NT2/D1 (cell line): ENCODE data around the gene BANP.
A peak's percentile ranks its signal among the peaks of the same experiment; 100 is the strongest.
"Not testable (repeated sequence)": the region's sequence is repeated elsewhere in the genome, so short reads cannot be mapped to it uniquely, and the experiment has no call there.

Source experiments
- DNase-seq: peaks from one replicate; pipeline ENCODE4 v3.0.0-alpha.2; 2011; ENCODE audit warnings: low read depth, low spot score
- H3K27me3 ChIP-seq: 2 replicates; pipeline ENCODE4 v1.6.0; 2011; ENCODE audit warnings: mild to moderate bottlenecking; ENCODE audit not compliant: insufficient read length, insufficient read depth
- H3K36me3 ChIP-seq: 2 replicates; pipeline ENCODE4 v1.6.1; 2011; ENCODE audit warnings: mild to moderate bottlenecking, low read length, mixed read lengths; ENCODE audit not compliant: insufficient read depth, insufficient read length
- H3K4me1 ChIP-seq: 2 replicates; pipeline ENCODE4 v1.5.1; 2011; ENCODE audit not compliant: insufficient read depth, insufficient read length
- H3K4me3 ChIP-seq: 2 replicates; pipeline ENCODE4 v1.5.1; 2011; ENCODE audit warnings: low read depth; ENCODE audit not compliant: insufficient read length
- H3K9ac ChIP-seq: 2 replicates; pipeline ENCODE4 v1.6.0; 2011; ENCODE audit warnings: low read depth; ENCODE audit not compliant: insufficient read length
- H3K9me3 ChIP-seq: 2 replicates; pipeline ENCODE4 v1.5.1; 2011; ENCODE audit warnings: mild to moderate bottlenecking, low read length; ENCODE audit not compliant: insufficient read depth
- YY1 ChIP-seq: IDR thresholded peaks from 2 replicates; pipeline ENCODE4 v1.6.1; 2011; ENCODE audit not compliant: insufficient read length, insufficient read depth
- ZNF274 ChIP-seq: IDR thresholded peaks from 2 replicates; pipeline ENCODE4 v1.6.1; 2011; ENCODE audit warnings: mild to moderate bottlenecking, low read depth, low read length

The BANP gene, protein sequence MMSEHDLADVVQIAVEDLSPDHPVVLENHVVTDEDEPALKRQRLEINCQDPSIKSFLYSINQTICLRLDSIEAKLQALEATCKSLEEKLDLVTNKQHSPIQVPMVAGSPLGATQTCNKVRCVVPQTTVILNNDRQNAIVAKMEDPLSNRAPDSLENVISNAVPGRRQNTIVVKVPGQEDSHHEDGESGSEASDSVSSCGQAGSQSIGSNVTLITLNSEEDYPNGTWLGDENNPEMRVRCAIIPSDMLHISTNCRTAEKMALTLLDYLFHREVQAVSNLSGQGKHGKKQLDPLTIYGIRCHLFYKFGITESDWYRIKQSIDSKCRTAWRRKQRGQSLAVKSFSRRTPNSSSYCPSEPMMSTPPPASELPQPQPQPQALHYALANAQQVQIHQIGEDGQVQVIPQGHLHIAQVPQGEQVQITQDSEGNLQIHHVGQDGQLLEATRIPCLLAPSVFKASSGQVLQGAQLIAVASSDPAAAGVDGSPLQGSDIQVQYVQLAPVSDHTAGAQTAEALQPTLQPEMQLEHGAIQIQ

DNA sequence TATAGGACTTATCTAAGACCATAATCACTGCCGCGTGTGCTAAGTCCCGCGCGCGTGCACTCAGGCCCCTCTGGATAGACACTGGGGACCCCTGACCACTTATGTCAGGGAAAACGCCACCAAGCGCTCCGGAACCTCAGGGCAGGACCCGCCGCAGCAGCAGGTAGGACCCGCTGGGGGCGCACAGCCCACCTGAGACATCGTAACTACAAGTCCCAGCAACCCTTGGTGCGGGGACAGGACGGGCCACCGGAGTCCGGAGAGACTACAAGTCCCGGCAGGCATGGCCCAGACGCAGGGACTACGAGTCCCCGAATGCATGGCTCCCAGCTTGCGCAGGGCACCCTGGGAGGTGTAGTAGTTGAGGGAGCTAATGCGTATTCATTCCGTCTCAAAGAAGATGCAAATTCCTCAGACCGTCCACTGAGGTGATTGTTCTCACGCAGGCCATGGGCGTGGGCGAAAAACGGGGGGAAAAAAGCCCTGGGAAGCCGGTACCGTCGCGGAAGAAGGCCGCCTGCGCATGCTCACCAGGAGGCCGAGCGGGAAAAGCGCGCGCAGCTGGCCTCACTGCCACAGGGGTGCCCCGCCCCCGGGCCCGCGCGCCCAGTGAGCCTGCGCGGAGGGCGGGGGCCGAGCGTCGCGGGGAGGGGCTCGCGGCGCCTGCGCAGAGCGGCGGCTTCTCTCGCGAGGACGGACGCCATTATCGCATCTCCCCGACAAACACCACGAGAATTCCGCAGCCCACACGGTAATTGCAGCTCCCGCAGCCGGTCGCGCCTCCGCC is at the start of gene BANP:
Gene BANP, plus strand, starts transcription at position 670 of the 787 bp plus-strand sequence. CDS start 23,682 bp downstream, outside the sequence.
- TF ChIP-seq YY1 (peak; percentile 64), ZNF274 (no peak)
- H3K27me3 ChIP-seq, result no peaks in the 10 kb centered on the region
- H3K36me3 ChIP-seq, result peaks cover 39% of the 10 kb centered on the region
- peak; percentile 99 for DNase-seq
- H3K9me3 ChIP-seq, result no peaks in the 10 kb centered on the region
- peaks cover 10% of the 10 kb centered on the region for H3K4me1 ChIP-seq
- H3K9ac ChIP-seq, result peak within 1 kb of the TSS; percentile 97
- peak within 1 kb of the TSS; percentile 83 for H3K4me3 ChIP-seq

DNA sequence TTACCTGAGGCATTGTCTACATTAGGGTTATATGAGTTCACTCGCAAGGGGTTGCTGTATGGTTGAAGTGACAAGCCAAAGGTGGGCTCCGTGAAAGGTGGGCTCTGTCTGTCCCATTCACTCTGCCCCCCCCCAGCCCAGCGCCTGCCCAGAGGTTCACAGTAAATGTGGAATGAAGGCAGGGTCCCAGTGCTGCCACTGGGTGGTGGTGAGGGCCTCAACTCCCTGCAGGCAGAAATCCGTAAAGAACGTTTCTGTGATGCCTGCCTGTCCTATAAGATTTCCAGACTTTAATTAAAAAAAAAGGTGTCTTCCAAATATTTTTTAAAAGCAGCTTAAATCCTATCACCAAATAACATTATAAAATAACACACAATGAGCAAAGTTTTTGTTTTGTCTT is 46.3 kb upstream of the BANP start:
- not testable (repeated sequence) for H3K4me1 ChIP-seq, H3K9ac ChIP-seq, H3K9me3 ChIP-seq, H3K36me3 ChIP-seq, H3K4me3 ChIP-seq, DNase-seq
- H3K27me3 ChIP-seq, result peaks cover 19% of the 10 kb centered on the region

DNA sequence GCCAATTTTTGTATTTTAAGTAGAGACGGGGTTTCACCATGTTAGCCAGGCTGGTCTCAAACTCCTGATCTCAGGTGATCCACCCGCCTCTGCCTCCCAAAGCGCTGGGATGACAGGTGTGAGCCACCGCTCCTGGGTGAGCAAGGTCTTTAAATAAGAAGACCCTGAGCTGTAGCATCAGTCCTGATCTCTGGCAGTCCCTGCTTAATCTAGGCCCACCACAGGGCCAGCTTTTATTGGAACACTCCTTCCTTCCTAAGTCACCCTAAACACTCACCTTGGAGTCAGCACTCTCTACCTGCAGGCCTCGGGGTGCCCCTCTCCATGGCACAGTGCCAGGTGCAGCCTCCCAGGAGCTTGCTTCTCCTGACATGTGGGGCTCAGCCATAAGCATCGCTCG is 45.7 kb upstream of the BANP start:
- not testable (repeated sequence) for H3K36me3 ChIP-seq, H3K9ac ChIP-seq, H3K9me3 ChIP-seq, H3K4me1 ChIP-seq, H3K4me3 ChIP-seq, DNase-seq
- H3K27me3 ChIP-seq, result peaks cover 20% of the 10 kb centered on the region

DNA sequence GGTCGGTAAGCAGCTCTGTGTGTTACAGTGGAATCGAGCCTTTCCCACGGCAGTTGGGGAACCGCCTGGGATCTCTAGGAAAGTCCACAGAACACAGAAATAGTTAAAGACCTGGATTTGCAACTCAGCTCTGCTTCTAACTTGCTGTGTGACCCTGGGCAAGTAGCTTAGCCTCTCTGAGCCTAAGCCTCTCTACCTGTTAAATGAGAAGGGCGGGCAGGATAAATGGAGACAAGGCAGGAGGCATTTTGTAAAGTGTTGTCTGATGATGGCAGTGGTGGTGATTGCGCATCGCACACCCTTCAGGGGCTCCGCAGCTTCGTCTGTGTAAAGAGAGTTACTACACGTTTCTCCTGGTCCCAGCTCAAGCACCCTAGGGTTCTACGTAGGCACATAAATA is 43.1 kb upstream of the BANP start:
- H3K4me3 ChIP-seq, H3K9ac ChIP-seq, DNase-seq, H3K4me1 ChIP-seq, H3K36me3 ChIP-seq, H3K9me3 ChIP-seq: not testable (repeated sequence)
- peaks cover 20% of the 10 kb centered on the region for H3K27me3 ChIP-seq

DNA sequence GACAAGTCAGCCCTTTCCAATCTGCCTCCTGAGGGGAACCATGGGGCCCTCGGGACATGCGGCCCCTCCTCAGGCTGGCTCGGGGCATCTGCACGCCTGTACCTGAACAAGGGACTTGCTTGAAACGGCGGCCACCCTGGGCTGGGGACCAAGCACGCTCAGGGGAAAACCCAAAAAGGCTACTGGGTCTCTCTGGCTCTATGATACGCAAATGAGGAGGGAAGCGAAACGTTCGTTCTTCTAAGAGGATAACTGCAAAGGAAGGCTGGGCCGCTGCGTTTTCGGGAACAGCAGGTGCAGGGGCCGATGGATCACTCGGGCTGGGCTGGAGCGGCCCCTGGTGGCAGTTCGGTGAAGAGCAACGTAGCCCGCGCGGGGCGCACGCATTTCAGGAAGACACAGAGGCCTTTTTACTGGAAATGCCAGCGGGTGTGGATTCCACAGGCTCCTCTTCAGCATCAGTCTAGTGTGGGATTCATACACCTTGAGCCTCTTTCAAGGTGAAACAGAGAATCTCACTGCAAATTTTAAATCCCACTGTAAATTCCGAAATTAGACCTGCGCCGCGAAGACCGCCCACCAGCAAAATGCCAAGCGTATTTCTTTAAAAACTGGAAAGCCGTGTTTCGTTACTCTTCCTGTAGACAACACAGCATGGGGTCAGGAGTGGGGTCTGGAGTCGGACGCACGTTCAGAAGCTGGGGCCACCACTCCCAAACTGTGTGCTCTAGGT is 41.9 kb upstream of the BANP start:
- H3K9me3 ChIP-seq, H3K4me1 ChIP-seq, H3K4me3 ChIP-seq, H3K9ac ChIP-seq, H3K36me3 ChIP-seq: not testable (repeated sequence)
- DNase-seq, result peak; percentile 51
- H3K27me3 ChIP-seq, result peaks cover 20% of the 10 kb centered on the region

DNA sequence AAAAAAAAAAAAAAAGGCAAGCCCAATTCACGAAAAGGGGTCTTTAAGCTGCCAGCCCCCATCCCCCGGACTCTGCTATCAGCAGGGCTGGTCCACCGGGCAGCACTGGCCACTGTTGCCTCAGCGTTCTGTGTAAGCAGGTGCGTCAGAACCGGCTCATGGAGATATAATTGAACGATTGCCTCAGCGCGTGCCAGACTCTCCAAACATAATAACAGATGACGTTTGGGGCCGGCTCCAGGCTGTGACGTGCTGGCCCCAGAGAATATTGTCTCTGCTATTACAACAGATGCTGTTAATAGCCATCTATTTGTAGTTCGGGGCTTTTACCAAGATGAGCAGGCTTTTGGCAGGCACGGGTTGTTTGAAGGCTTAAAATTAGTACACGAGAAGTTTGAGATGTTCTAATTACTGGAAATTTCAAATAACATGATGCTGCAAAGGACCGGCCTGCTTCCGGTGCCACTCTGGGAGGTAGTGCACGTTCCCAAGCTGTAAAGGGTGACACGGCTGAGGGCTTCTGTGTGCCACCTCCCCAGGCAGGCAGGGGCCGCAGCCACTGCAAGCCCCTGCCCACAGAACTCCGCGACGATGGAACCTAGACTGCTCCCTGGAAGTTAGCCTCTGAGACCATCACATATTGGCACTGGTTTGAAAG is 40.0 kb upstream of the BANP start:
- not testable (repeated sequence) for H3K4me1 ChIP-seq, H3K36me3 ChIP-seq, H3K9me3 ChIP-seq, H3K4me3 ChIP-seq, H3K9ac ChIP-seq, DNase-seq
- peaks cover 20% of the 10 kb centered on the region for H3K27me3 ChIP-seq

DNA sequence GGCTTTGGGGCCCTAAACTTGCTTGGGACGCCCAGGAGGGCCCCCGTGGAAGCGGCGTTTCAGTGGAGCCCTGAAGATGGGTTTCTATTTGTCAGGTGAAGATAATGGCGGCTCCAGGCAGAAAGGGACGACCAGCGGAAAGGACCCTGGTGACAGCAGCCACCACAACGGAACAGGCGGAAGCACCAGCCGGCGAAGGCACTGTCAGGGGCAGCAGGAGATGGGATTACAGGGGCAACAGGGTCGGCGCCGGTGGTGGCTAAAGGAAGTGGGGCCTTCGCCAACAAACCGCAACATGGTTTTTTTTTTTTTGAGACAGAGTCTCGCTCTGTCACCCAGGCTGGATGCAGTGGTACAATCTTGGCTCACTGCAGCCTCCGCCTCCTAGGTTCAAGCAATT is 38.5 kb upstream of the BANP start:
- H3K4me3 ChIP-seq, DNase-seq, H3K9ac ChIP-seq, H3K4me1 ChIP-seq, H3K9me3 ChIP-seq, H3K36me3 ChIP-seq: not testable (repeated sequence)
- H3K27me3 ChIP-seq, result peaks cover 20% of the 10 kb centered on the region

DNA sequence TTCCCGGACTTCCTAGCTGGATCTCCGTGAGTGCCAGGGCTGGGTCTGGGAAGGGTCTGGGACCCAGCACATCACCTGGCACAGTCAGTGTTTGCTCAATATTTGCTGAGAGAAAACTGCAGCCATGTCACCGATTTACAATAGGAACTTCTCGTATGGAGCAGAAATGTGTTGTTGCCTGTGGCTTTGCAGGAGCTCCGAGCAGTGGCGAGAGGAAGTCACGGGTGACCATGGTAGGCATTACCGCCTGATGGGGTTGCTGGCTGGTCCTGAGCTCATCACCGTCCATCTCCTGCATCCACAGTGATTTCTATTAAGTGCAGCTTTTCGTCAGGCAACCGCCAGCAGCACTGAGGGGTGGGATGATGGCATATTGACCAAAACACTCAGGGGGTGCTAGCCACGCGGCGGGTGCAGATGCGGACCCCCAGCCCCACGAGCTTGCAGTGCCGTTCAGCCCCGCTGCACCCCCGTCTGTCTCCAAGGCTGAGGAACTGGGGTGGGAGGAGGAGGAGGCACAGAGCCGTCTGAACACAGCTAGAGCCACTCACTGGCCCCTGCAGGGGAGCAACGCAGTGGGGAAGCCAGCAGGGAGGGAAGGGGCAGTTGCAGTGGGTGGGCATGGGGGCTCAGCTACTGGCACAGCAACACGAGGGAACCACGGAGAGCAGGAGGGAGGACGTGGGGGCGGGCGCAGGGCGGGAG is 37.1 kb upstream of the BANP start:
- H3K27me3 ChIP-seq, H3K36me3 ChIP-seq, H3K4me1 ChIP-seq, DNase-seq, H3K9ac ChIP-seq, H3K9me3 ChIP-seq, H3K4me3 ChIP-seq: not testable (repeated sequence)
